ACC112 (cell line): ENCODE data around the gene FAM81A.
"Not testable (repeated sequence)": the region's sequence is repeated elsewhere in the genome, so short reads cannot be mapped to it uniquely, and the experiment has no call there.

Experiments
- H2AFZ ChIP-seq: fragments of 200-600 bp; sonication (generic); one replicate; pipeline ENCODE4 v1.6.0; 2017; ENCODE audit warnings: antibody characterized with exemption, low read length; ENCODE audit not compliant: unreplicated experiment
- H3K27ac ChIP-seq: fragments of 200-600 bp; sonication (generic); 2 replicates; pipeline ENCODE4 v1.5.1; 2014; ENCODE audit warnings: low read depth, mild to moderate bottlenecking, antibody characterized with exemption, low read length, moderate library complexity
- H3K27me3 ChIP-seq: fragments of 200-600 bp; sonication (generic); 2 replicates; pipeline ENCODE4 v1.6.1; 2014; ENCODE audit warnings: mild to moderate bottlenecking, antibody characterized with exemption, low read length, moderate library complexity, mixed read lengths; ENCODE audit not compliant: insufficient read depth
- H3K36me3 ChIP-seq: fragments of 200-600 bp; sonication (generic); 2 replicates; pipeline ENCODE4 v1.6.1; 2016; ENCODE audit warnings: mild to moderate bottlenecking, antibody characterized with exemption, low read length, moderate library complexity, mixed read lengths; ENCODE audit not compliant: insufficient read depth
- H3K4me1 ChIP-seq: fragments of 200-600 bp; sonication (generic); one replicate; pipeline ENCODE4 v1.6.1; 2016; ENCODE audit warnings: low read length, mixed read lengths; ENCODE audit not compliant: insufficient read depth, unreplicated experiment, control insufficient read depth
- H3K4me3 ChIP-seq: fragments of 200-600 bp; sonication (generic); 2 replicates; pipeline ENCODE4 v1.5.1; 2014; ENCODE audit warnings: mild to moderate bottlenecking, low read depth, low read length
- H3K79me2 ChIP-seq: fragments of 200-600 bp; sonication (generic); one replicate; pipeline ENCODE4 v1.6.0; 2016; ENCODE audit warnings: low read length; ENCODE audit not compliant: control insufficient read depth, unreplicated experiment, insufficient read depth

The FAM81A gene

DNA sequence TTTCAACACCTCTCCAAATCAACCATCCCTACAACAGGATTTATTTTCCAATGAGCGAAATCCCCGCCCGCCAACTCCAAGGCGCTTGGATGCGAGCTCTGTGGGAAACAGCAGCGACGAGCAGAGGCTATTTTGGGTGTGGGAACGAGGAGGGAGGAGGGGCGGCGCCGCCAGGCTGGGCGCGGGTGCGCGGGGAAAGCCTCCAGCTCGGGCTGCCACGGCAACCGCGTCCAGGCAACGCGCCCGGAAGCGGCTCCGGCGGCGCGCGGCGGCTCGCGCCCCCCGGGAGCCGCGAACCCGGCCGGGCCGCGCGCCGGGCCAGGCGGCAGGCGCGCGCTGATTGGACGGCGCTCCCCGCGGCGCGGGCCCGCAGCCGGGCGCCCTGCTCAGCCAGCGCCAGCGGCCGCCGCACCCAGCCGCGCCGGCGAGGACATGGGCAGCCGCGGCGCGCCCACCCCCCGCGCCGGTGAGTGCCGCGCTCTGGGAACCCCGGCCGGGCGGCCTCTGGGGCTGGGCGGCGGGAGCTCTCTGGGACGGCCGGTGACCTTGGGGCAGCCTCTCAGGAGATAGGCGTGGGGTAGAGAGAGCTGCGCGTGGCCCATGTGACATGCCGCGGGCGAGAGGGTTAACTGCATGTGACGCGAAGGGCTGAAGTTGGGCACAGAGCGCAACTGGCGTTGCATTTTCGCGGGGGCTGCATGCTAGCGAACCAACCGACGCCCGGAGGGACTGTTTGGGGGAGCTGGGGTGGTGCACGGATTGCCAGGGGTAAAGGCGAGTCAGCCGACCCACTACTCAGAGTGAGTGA, at the start of gene FAM81A:
Gene FAM81A (plus strand): TSS at position 370 of the 808 bp plus-strand sequence. CDS start 20,441 bp downstream, outside the sequence.
- Histone ChIP-seq H3K27ac (no peak within 1 kb of the TSS), H3K36me3 (no peaks in the 10 kb centered on the region), H3K79me2 (no peaks in the 10 kb centered on the region), H3K4me1 (peaks cover 7% of the 10 kb centered on the region), H3K4me3 (peak within 1 kb of the TSS; percentile 79), H2AFZ (peak within 1 kb of the TSS; percentile 72), H3K27me3 (peaks cover 67% of the 10 kb centered on the region)

- Histone ChIP-seq H3K27me3 (no peaks in the 10 kb centered on the region), H3K27ac (no peak overlapping the region), H3K4me1 (peaks cover 7% of the 10 kb centered on the region), H3K4me3 (no peak overlapping the region), H3K36me3 (no peaks in the 10 kb centered on the region), H2AFZ (no peak overlapping the region), H3K79me2 (no peaks in the 10 kb centered on the region)
Observed at GRCh38 chr15:59388670-59389069, 49.3 kb upstream of the FAM81A start.

DNA sequence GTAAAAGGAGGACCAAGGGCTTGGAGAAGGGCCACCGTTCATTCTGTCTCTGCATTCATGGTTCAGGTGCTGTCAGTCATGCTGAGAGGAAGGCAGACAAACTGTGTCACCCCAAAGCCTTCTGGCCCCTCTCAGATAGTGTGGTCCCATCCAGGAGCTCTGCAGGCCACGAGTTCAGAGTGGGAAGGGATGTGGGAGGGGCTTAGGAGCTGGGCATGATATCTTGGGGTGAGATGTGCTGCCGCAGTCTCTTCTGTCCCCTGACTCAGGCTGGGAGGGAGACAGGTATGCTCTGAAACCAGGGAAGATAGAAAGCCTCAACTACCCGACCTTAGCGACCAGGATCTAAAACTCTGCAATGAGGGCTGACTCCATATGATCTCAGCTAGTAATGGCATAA, 45.7 kb upstream of the FAM81A start:
- H3K79me2 ChIP-seq: no peaks in the 10 kb centered on the region
- H3K4me1 ChIP-seq: peaks cover 7% of the 10 kb centered on the region
- no peaks in the 10 kb centered on the region for H3K27me3 ChIP-seq
- H3K27ac ChIP-seq: no peak overlapping the region
- no peaks in the 10 kb centered on the region for H3K36me3 ChIP-seq
- no peak overlapping the region for H3K4me3 ChIP-seq
- no peak overlapping the region for H2AFZ ChIP-seq

DNA sequence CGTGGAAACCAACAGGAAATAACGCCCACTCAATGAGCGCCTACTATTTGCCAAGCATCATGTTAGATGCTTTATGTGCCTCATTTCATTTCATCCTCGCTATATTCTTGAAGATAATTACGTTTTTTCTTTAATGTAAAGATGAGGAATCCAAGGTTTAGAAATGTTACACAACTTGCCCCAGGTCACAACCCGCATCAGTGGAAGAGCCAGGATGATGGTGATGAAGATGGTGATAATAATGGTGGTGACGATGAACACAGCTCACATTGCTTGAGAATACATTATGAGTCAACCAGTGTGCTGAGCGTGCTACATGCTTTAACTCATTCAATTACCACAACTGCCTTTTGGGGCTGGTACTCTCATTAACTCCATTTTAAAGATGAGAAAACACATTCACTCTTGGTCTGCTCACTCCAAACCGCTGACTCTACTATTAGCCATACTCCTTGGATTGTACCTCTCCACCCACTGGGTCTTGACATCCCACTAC, 43.8 kb upstream of the FAM81A start:
- Histone ChIP-seq H2AFZ (no peak overlapping the region), H3K27ac (no peak overlapping the region), H3K27me3 (no peaks in the 10 kb centered on the region), H3K79me2 (no peaks in the 10 kb centered on the region), H3K4me3 (no peak overlapping the region), H3K36me3 (no peaks in the 10 kb centered on the region), H3K4me1 (no peaks in the 10 kb centered on the region)

- no peak overlapping the region for H3K27ac ChIP-seq
- no peaks in the 10 kb centered on the region for H3K4me1 ChIP-seq
- H2AFZ ChIP-seq: no peak overlapping the region
- H3K36me3 ChIP-seq: no peaks in the 10 kb centered on the region
- H3K27me3 ChIP-seq: 0 out of 2 replicates have a peak, but pooled peaks cover 3% of the 10 kb centered on the region
- no peak overlapping the region for H3K4me3 ChIP-seq
- no peaks in the 10 kb centered on the region for H3K79me2 ChIP-seq
Observed at GRCh38 chr15:59396211-59396610, 41.8 kb upstream of the FAM81A start.

DNA sequence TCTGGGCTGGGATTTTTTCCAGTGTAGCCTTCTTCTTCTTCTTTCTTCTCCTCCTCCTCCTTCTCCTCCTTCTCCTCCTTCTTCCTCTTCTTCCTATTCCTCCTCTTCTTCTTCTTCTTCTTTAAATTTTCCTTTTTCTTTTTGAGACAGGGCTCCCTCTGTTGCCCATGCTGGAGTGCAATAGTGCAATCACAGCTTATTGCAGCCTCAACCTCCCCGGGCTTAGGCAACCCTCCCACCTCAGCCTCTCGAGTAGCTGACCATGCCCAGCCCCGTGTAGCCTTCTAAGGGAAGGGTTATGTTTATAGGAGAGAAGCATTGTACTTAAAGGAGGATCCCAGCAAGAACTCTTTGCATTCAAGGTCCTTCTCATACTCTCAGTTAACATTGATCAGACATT, 41.3 kb upstream of the FAM81A start:
- Histone ChIP-seq H3K27ac (no peak overlapping the region), H3K79me2 (no peaks in the 10 kb centered on the region), H2AFZ (no peak overlapping the region), H3K4me1 (no peaks in the 10 kb centered on the region), H3K4me3 (no peak overlapping the region), H3K36me3 (no peaks in the 10 kb centered on the region), H3K27me3 (0 out of 2 replicates have a peak, but pooled peaks cover 3% of the 10 kb centered on the region)

DNA sequence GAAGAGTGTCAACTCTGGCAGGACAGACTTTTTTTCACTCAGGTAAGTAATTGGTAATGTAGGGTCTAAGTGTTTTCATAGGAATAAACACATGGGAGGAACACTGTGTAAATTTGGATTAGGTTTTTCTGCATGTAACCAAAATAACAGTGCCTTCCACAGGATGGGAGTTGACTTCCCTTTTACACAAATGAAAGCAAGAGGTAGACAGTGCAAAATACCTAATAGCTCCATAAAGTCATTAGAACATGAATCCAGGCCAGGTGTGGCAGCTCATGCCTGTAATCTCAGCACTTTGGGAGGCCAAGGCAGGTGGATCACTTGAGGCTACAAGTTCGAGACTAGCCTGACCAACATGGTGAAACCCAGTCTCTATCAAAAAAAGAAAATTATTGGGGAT, 39.8 kb upstream of the FAM81A start:
- H3K36me3 ChIP-seq: no peaks in the 10 kb centered on the region
- H3K79me2 ChIP-seq: no peaks in the 10 kb centered on the region
- H3K4me1 ChIP-seq: no peaks in the 10 kb centered on the region
- H3K4me3 ChIP-seq: no peak overlapping the region
- no peak overlapping the region for H3K27ac ChIP-seq
- H2AFZ ChIP-seq: no peak overlapping the region
- 0 out of 2 replicates have a peak, but pooled peaks cover 3% of the 10 kb centered on the region for H3K27me3 ChIP-seq

GRCh38 chr15:59399465-59400102, 38.4 kb upstream of the FAM81A start:
- Histone ChIP-seq H3K4me1 (no peaks in the 10 kb centered on the region), H3K27me3 (0 out of 2 replicates have a peak, but pooled peaks cover 3% of the 10 kb centered on the region), H3K36me3 (no peaks in the 10 kb centered on the region), H2AFZ (no peak overlapping the region), H3K79me2 (no peaks in the 10 kb centered on the region), H3K27ac (no peak overlapping the region), H3K4me3 (no peak overlapping the region)

DNA sequence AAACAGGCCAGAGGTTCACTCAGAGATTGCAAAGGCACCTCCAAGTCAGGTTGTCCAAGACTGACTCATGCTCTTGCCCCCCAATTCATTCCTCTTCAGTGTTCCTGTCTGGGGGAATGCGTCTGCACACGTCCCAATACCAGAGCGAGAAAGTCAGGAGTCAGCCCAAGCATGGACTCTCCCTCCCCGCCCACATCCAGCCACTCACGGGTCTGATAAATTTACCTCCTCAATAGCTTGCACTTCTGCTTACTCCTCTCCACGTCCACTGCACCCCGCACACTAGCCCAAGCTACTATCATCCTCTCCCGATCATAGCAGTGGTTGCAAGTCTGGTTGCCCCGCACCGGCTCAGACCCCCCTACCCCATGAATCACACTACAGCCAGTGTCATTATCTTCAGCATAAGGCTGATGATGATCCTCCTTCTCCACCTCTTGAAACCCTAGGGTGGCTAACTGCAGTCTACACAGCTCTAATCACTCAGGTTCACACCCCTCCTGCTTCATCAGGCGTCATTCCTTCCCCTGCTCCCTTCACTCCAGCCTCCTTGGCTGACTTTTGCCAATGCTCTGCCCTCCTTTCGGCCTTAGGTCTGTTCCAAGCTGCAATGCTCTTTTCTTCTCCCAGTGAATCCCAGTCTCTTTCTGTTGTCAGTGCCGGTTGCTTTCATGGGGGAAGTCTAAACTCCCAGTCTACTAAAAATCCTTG, 37.7 kb upstream of the FAM81A start:
- Histone ChIP-seq H3K27me3 (0 out of 2 replicates have a peak, but pooled peaks cover 3% of the 10 kb centered on the region), H3K36me3 (no peaks in the 10 kb centered on the region), H3K79me2 (no peaks in the 10 kb centered on the region), H3K4me1 (no peaks in the 10 kb centered on the region), H3K27ac (no peak overlapping the region), H2AFZ (no peak overlapping the region), H3K4me3 (no peak overlapping the region)

DNA sequence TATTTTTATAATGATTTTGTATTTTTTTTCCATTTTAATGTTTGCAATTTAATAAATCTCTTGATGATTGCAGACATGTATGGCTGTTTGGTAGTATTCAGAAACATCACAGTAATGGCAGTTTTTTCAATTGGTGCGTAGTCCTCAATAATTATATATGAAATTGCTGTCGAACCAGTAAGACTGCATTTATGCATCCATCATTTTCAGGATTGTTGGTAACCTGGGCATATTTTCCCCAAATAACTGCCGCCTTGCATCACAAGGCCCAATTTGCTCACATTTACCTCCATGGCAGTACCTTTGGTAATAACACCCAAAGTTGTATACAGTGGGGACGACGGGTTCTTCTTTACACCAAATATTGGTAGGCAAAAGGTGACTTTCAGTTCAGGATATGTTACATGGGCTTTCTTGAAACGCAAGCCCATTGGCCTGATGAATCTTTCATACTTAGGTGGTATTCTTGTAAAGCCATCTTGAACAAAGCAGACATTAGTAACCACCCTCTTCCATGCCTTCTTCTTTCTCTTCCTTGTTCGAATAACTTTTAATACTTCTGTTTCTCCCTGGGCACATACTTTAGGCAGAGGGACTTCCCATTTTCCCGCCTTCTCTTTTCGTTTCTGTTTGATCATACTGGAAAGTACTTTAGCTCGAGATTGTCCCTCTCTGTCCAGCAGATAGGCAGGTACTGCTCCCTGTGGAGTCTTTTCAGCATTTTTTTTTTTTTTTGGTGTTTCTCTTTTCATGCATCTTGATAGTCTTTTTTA, 36.7 kb upstream of the FAM81A start:
- H3K4me1 ChIP-seq, H3K79me2 ChIP-seq, H3K27ac ChIP-seq, H2AFZ ChIP-seq, H3K4me3 ChIP-seq, H3K27me3 ChIP-seq, H3K36me3 ChIP-seq: not testable (repeated sequence)
